GM12874 (cell line): Measurements from ENCODE around the gene DDI2.

Experiments
- TF ChIP-seq, protein P1 (sequence below): IDR thresholded peaks from 2 replicates; pipeline ENCODE4 v1.5.1; 2011; ENCODE audit warnings: low read depth, mild to moderate bottlenecking, control low read depth, low read length, moderate library complexity; ENCODE audit not compliant: insufficient read depth

DDI2 gene

DNA sequence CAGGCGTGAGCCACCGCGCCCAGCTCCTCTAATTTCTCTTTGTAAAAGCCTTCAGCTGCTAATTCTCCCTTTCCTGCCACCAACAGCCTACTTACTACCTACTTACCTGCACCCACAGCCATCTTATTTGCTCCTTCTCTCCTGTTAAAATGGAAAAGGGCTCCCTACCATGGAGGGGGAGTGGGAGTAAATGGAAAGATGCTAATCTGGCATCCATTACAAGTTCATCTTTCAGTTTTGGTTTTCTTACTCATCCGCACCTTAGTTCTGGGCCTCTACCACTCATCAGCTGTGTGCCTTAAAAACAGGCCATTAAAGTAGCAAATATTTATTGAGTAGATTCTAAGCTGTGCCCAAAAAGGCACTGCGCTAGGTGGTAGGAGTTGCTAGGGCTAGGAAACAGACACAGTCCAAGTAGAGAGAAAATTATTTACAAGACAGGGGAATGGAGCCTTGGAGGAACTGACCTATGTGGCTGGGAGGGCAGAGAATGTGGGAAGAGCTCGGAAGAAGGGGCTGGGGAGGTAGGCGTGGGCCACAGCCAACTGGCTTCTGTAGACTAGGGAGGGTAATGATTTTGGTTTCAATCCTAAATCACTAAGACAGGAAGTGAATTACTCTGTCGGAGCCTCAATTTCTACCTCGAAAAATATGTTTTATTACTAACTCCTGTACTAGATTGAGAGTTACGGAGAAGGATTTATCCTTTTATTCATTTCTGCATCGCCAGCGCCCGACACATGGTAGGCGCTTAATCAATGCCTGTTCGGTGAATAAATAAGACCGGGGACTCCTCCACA is 685 bp upstream of the DDI2 start:
- TF ChIP-seq, protein P1, sequence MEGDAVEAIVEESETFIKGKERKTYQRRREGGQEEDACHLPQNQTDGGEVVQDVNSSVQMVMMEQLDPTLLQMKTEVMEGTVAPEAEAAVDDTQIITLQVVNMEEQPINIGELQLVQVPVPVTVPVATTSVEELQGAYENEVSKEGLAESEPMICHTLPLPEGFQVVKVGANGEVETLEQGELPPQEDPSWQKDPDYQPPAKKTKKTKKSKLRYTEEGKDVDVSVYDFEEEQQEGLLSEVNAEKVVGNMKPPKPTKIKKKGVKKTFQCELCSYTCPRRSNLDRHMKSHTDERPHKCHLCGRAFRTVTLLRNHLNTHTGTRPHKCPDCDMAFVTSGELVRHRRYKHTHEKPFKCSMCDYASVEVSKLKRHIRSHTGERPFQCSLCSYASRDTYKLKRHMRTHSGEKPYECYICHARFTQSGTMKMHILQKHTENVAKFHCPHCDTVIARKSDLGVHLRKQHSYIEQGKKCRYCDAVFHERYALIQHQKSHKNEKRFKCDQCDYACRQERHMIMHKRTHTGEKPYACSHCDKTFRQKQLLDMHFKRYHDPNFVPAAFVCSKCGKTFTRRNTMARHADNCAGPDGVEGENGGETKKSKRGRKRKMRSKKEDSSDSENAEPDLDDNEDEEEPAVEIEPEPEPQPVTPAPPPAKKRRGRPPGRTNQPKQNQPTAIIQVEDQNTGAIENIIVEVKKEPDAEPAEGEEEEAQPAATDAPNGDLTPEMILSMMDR: no peak

DNA sequence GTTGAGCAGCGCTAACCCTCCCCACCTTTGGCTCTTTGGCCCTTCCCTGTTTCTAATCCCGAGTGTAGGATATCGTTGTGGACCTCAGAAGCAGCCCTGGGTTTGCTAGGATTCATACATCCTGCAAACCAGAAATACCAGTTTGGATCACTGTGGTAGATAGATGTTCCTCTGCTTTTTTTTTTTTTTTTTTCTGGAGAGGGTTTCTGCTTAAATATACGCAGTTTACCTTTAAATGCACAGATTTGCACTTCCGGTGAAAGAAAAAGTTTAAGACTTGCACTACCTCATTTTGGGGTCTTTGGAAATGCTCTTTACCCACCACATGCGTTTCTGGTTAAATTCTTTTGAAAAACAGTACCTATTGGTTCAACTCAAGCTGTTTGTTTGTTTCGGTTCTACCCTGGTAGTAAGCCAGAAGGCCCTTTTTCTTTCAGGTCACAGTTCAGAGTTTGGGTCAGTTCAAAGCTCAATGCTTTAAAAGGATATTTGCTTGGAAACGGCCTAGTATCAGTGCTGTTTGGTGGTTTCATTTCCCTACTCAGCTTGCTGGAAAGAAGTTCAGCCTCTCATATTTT is 908 bp downstream of the DDI2 start:
- TF ChIP-seq, protein P1: no peak

DNA sequence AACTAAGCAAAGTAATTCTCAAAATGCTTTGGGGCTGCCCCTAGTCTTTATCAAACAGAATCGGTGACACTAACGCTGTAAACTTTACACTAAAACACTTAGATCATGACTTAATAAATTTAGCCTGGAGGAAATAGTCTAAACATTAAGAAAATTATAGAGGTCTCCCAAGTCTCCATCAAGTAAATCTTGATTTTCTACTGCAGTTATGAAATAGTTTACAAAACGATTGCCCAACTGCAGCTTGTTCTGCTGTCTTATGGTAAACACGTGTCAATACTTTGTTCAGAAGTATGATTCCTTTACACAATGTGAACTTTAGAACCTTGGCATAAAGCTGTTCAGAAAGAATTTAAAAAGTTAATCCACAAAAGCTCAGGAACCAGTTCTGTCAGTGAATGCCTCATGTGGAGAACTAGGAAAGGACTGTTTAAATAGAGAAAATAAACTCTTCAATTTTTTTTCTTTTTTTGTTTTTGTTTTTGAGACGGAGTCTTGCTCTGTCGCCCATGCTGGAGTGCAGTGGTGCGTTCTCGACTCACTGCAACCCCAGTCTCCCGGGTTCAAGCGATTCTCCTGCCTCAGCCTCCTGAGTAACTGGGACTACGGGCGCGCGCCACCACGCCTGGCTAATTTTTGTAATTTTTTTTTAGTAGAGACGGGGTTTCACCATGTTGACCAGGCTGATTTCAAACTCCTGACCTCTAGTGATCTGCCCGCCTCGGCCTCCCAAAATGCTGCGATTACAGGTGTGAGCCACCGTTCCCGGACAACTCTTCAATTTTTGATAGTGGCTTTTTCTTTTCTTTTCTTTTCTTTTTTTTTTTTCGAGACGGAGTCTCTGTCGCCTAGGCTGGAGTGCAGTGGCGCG is 1.6 kb downstream of the DDI2 start:
- TF ChIP-seq, protein P1: no peak

GRCh38 chr1:15620155-15620545 is 2.9 kb downstream of the DDI2 start:
- TF ChIP-seq, protein P1: no peak

- TF ChIP-seq, protein P1: no peak
Measured at GRCh38 chr1:15620902-15621682, 3.8 kb downstream of the DDI2 start.

GRCh38 chr1:15621975-15622374 is 4.7 kb downstream of the DDI2 start:
- TF ChIP-seq, protein P1: no peak
